T-helper 22 cell (primary cell): ENCODE data around the gene ITGA11.

Experiments used
- DNase-seq: peaks from one replicate; pipeline ENCODE4 v3.0.0-alpha.2; 2020; ENCODE audit warnings: low read depth

ITGA11 gene, protein sequence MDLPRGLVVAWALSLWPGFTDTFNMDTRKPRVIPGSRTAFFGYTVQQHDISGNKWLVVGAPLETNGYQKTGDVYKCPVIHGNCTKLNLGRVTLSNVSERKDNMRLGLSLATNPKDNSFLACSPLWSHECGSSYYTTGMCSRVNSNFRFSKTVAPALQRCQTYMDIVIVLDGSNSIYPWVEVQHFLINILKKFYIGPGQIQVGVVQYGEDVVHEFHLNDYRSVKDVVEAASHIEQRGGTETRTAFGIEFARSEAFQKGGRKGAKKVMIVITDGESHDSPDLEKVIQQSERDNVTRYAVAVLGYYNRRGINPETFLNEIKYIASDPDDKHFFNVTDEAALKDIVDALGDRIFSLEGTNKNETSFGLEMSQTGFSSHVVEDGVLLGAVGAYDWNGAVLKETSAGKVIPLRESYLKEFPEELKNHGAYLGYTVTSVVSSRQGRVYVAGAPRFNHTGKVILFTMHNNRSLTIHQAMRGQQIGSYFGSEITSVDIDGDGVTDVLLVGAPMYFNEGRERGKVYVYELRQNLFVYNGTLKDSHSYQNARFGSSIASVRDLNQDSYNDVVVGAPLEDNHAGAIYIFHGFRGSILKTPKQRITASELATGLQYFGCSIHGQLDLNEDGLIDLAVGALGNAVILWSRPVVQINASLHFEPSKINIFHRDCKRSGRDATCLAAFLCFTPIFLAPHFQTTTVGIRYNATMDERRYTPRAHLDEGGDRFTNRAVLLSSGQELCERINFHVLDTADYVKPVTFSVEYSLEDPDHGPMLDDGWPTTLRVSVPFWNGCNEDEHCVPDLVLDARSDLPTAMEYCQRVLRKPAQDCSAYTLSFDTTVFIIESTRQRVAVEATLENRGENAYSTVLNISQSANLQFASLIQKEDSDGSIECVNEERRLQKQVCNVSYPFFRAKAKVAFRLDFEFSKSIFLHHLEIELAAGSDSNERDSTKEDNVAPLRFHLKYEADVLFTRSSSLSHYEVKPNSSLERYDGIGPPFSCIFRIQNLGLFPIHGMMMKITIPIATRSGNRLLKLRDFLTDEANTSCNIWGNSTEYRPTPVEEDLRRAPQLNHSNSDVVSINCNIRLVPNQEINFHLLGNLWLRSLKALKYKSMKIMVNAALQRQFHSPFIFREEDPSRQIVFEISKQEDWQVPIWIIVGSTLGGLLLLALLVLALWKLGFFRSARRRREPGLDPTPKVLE

DNA sequence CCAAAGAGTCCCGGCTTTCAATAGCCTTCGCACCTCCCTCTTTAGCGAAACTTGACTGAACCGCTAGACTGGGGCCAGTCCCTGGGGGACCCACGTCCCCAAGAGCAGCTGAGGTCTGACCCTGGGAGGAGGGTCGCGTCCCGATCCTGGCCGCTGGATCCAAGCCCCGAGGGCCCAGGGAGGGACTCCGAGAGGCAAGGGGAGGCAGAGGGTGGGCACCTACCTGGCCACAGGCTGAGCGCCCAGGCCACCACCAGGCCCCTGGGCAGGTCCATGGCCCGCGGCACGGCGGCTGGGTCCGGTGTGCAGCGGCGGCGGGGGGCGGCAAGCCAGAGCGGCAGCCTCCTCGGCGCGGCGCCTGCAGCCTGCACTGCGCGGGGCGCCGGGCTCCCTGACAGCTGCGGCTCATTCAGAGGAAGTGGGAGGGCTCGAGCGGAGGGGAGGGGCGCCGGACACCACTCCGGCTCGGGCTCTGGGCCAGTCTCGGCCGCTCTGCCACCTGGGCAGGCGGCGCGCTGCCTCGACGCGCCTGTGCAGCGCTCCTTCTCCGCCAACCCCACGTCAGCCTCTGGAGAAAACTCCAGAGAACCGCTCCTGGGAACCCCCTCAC is at the start of gene ITGA11:
TSS of gene ITGA11 (minus strand) at position 372 of the 610 bp plus-strand sequence. CDS start at position 275, 97 bp downstream.
- DNase-seq: no peak

GRCh38 chr15:68481321-68481720 is 49.4 kb upstream of the ITGA11 start:
- no peak for DNase-seq

DNA sequence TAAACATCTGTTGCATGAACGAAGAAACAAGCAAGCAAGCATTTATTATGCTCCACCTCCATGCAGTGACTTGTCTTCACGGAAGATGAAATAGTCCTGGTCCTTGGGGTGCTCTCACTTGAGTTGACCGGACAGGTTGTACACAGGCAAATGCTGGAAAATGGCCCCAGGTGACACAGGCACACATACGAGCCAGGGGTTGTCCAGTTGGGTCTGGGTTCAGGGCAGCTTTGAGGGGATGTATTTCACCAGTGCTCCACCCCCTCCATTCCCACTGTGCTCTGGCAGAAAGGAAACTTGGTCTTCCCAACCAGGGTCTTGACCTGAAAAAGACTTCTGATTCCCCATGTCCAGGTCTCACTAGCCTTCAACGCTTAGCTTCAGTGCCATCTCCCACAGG is 48.3 kb upstream of the ITGA11 start:
- DNase-seq: no peak

DNA sequence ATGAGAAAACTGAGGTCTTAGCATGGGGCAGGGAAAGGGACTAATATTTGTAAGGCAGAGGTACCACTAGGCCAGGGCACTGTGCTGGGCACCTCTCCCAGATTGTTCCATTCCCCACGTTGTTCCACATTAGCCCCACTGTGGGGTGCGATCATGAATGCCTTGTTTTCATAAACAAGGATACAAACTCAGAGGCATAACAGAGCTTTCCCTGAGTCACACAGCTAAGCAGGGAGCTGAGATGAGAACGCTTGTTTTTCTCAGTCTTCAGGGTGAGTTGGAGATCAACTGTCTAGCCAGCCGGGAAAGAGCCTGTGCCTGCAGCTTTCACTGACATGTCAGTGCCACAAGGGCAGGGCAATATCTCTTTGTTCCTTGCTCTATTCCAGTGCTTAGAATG is 47.9 kb upstream of the ITGA11 start:
- DNase-seq: no peak

GRCh38 chr15:68479406-68479805 is 47.4 kb upstream of the ITGA11 start:
- DNase-seq: no peak

- no peak for DNase-seq
Observed at GRCh38 chr15:68478853-68479252, 46.9 kb upstream of the ITGA11 start.

- no peak for DNase-seq
Observed at GRCh38 chr15:68475449-68475848, 43.5 kb upstream of the ITGA11 start.

GRCh38 chr15:68471541-68471940 is 39.6 kb upstream of the ITGA11 start:
- no peak for DNase-seq

DNA sequence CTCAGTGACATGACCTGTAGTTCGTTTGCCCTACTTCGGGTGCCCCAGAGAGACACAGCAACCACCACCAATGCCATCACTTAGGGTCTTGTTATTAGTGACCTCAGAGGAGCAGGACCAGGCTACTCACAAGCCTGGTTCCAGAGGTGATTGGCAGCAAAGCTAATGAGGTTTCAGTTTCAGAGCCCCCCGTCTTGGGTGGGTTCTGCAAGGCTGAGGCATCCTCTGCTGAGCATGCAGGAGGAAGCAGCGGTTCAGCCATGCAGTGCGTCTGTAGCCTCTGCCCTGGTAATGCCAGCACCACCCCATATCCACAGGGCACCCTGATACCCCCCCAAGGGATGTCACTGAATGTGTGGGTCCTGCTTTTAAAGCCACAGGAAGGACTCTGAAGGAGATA is 39.0 kb upstream of the ITGA11 start:
- DNase-seq: no peak

DNA sequence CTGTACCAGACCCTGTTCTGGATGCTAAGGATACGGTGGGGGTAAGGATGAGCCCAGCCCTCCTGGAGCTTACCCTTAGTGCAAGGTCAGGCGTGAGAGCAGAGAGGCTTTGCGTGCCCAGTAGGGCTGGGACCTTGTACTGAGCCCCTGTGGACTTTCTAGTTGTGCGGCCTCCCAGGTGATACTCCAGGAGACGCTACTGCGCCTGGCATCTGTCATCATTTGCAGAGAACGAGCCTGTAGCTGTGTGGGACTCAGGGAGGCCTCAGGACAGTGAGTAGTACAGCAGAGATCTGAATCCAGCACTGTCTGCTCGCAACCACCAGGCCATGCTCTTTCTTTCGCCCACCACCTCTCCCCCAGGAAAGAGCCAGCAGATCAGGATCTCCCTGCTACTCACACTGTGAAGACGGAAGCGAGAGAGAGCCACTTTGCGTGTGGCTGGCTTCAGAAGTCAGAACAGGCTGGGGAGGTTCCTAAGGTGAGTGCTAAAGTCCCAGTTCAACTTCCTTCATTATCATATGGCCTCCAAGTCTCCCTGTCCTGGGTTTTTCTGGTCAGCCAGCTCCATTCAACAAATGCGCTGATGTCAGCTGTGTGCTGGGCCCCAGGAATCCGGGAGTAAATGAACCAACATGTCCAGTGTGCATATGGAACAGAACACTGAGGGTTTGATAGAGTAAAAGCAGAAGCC is 38.2 kb upstream of the ITGA11 start:
- DNase-seq: no peak

DNA sequence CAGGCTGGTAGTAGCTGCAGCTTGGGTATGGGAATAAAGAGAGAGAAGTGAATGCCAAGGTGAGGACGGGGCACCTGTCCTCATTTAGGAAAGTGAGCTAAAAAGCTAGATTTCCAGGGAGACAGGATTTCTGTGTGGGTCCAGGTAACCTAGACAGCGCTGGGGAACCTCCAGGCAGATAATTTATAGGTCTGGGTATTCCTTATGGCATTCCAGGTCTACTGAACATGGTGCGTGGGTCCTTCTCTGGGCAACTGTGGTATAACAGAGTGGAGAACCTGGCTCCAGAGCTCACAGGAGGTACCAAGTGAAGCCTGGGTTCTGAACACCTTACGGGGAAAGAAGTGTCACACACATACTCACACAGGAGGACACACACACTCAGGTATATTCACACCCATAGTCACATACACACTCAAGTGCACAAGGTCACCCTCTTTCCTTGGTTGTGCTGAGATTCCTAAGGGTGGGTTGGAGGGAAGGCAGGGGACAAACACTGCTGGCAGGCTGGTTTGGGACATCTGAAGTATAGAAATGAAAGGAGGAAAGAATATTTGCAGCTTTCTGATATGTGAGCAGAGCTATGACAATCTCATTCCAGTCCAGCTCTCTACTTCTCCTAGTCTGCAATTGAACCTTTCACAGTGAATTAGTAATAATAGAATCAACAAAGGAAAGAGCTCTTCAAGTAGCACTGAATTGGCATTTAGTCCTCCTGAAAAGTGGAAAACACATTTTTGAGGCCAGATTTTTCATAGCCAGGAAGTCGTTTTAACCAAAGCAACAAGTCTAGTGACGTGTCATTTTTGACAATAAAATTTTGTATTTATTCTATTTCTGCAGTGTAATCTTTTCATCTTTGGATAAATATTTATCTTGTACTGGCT is 37.4 kb upstream of the ITGA11 start:
- no peak for DNase-seq

GRCh38 chr15:68466876-68467275 is 34.9 kb upstream of the ITGA11 start:
- DNase-seq: no peak

DNA sequence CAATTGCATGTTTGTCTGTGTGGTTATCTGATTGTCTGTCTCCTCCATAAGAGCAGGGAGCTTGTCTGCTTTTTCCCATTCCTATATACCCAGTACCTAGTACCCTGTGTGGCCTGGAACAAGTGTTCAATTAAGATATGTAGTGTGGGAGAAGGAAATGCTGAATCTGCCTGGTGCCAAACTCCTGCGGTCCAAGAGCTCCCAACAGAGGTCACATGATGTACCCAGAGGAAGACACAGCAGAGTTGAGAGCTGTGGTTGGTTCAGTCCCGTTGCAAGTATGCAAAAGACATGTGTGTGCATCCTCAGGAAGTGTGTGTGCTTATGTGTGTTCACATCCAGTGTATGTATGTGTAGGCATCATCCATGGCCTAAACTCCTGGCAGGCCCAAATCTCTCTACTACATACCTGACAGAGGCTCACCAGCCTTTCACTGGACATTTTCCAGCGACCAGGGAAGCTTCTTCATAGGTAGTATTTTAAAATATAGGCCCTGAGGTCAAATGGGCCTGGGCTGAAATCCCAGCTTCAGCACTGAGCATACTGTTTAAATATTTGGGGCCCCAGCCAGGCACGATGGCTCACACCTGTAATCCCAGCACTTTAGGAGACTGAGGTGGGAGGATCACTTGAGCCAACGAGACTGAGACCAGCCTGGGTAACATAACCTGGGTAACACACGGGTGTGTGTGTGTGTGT is 34.0 kb upstream of the ITGA11 start:
- DNase-seq: no peak

DNA sequence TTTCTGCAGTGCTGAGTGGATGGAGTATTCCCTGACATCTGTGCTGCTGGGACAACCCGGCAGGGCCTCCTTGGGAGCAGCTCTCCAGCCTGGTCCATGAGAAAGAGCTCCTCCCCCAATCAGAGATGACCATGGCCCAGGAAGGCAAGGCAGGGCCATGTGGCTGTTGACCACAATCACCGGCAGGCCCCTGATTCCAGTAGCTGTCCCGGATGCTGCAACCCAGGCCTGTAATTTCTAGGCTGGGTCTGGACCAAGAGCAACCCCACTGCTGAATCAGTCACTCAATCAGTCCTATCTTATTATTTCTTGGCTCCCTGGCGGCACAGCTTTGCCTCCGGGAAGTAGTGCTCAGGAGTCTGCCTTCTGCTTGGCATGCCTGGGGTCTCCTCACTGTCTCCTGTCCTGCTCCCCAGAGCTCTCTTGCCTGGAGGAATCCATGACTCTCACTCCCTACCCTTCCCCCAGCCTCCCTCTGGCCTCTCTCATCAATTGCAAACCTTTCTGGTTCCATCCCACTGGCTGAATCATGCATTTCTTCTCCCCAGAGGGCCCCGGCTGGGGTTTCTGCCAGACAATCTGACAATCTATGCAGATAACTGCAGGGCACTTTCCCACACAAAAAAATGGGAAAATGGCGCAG is 32.6 kb upstream of the ITGA11 start:
- no peak for DNase-seq

GRCh38 chr15:68463996-68464395 is 32.0 kb upstream of the ITGA11 start:
- no peak for DNase-seq

GRCh38 chr15:68463444-68463843 is 31.5 kb upstream of the ITGA11 start:
- DNase-seq: no peak

DNA sequence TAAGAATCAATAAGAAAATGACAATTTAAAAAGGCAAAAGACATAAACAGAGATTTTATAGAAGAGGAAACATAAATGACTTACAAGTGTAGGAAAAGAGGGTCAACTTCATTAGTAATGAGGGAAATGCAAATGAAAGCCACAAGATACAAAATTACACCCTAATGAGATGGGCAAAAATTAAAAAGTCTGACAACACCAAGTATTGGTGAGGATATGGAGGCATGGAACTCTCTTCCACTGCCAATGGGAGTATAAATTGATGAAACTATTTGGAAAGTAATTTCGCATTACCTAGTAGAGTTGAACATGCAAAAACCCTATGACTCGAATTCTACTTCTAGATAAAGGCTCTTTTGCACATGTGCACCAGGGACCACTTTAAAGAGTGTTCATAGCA is 28.2 kb upstream of the ITGA11 start:
- no peak for DNase-seq

- DNase-seq: no peak
Observed at GRCh38 chr15:68450192-68450591, 18.2 kb upstream of the ITGA11 start.

- DNase-seq: no peak
Observed at GRCh38 chr15:68449389-68449788, 17.4 kb upstream of the ITGA11 start.
